ENCODE data around the gene GANC.

GANC gene

DNA sequence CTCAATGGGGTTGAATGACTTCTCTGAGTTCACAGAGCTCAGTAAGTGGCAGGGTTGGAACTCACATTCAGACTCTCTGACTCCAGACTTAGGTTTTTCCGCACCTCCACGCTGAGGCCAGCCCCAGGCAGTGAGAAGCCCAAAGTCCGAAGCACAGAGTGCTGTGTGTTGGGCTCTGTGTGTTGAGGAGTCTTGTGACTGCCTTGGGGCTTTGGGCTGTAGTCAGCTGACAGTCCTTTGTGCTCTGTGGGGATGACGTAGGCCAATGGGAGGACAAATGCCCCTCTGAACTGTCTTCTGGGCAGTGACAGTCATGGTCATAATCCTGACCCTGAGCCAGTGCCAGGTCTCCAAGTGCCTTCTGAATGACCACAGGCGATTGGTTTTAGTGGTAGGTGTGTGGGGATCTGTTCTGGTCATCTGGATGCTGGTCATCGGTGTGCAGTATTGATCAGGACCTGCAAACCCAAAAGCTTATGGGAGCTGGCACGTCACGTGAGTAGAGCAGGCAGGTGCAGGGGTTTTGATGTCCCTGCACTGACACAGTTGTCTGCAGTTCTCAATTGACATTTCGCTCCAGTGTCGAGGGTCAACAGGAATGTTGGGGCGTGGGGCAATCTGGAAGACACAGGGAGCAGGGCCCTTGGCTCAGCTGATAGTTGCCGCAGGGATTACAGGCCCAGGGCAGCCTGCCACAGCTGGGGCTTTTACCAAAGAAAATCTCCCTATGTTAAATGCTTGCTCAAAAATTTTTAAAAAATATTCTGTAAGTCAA is 131.6 kb downstream of the GANC start:
- H3K36me3 ChIP-seq (ENCODE audit: control insufficient read depth in 2 of 2, insufficient read depth in 2 of 2, low read length in 2 of 2): peaks cover 11 to 18% of the 10 kb centered on the region in 2 donors
- no peak overlapping the region for H3K27ac ChIP-seq (ENCODE audit: low read depth in 2 of 2, low read length in 2 of 2)
- H3K9ac ChIP-seq (ENCODE audit: low read depth in 1 of 2, low read length in 2 of 2): no peak overlapping the region
- no peak overlapping the region for H3K4me3 ChIP-seq (ENCODE audit: low read length in 2 of 2)
- H3K4me1 ChIP-seq (ENCODE audit: control insufficient read depth in 2 of 2, insufficient read depth in 2 of 2, low read length in 2 of 2): no peaks in the 10 kb centered on the region
- H3K27me3 ChIP-seq (ENCODE audit: control insufficient read depth in 2 of 2, insufficient read depth in 2 of 2, low read length in 2 of 2): no peaks in the 10 kb centered on the region
- H3K9me3 ChIP-seq (ENCODE audit: control insufficient read depth in 2 of 2, low read length in 2 of 2): no peaks in the 10 kb centered on the region

DNA sequence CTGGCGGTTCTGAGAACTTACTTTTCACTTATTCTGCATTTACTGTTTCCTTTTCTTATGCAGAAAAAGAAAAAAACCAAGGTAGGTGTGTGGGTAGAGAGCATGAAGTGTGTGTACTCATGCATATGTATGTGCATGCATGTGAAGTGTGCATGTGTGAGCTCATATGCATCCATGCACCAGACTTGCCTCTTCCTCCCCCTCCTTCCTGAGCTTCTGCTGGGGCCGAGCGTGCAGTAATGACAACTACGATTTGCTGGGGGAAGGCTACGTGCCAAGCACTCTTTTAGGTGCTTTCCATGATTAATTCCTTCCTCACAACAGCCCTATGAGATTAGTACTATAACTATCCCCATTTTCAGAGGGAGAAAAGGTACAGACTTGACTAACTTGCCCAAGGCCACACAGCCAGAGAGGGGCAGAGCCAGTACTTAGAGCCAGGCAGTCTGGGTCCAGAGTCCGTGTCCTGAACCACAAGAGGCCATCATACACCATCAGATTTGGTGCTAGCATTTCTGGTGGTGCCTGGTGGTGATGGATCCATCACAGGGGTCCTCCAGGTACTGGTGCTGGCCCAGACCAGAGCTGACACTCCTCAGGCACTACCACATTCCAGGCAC is 133.0 kb downstream of the GANC start:
- Histone ChIP-seq H3K4me1 (ENCODE audit: control insufficient read depth in 2 of 2, insufficient read depth in 2 of 2, low read length in 2 of 2) (no peaks in the 10 kb centered on the region), H3K27me3 (ENCODE audit: control insufficient read depth in 2 of 2, insufficient read depth in 2 of 2, low read length in 2 of 2) (no peaks in the 10 kb centered on the region), H3K9ac (ENCODE audit: low read depth in 1 of 2, low read length in 2 of 2) (no peak overlapping the region), H3K27ac (ENCODE audit: low read depth in 2 of 2, low read length in 2 of 2) (no peak overlapping the region), H3K4me3 (ENCODE audit: low read length in 2 of 2) (no peak overlapping the region), H3K36me3 (ENCODE audit: control insufficient read depth in 2 of 2, insufficient read depth in 2 of 2, low read length in 2 of 2) (peaks cover 16 to 25% of the 10 kb centered on the region in 2 donors), H3K9me3 (ENCODE audit: control insufficient read depth in 2 of 2, low read length in 2 of 2) (no peaks in the 10 kb centered on the region)
